SU-DHL-6 (cell line): ENCODE results near the gene OR2V2.

ENCODE experiments used
- H2AFZ ChIP-seq: fragments of 200-600 bp; sonication (generic); 2 replicates; pipeline ENCODE4 v1.6.1; 2014; ENCODE audit warnings: low read depth, mild to moderate bottlenecking, moderate library complexity, mixed read lengths, antibody characterized with exemption, low read length; ENCODE audit not compliant: severe bottlenecking
- H3F3A ChIP-seq: fragments of 200-600 bp; shearing (Covaris generic); 2 replicates; pipeline ENCODE4 v1.6.0; 2016; ENCODE audit warnings: antibody characterized with exemption, mild to moderate bottlenecking; ENCODE audit not compliant: insufficient read depth
- H3K27ac ChIP-seq: fragments of 200-600 bp; sonication (generic); 2 replicates; pipeline ENCODE4 v1.5.1; 2016; ENCODE audit warnings: low read depth, mild to moderate bottlenecking, low read length, moderate library complexity, mixed read lengths
- H3K27me3 ChIP-seq: fragments of 200-600 bp; sonication (generic), shearing (Covaris generic); 2 replicates; pipeline ENCODE4 v1.6.0; 2014; ENCODE audit warnings: mild to moderate bottlenecking, low read length
- H3K36me3 ChIP-seq: fragments of 200-600 bp; sonication (generic); 2 replicates; pipeline ENCODE4 v1.6.1; 2014; ENCODE audit warnings: mild to moderate bottlenecking, low read length, mixed read lengths
- H3K4me2 ChIP-seq: fragments of 300-600, 200-600 bp; shearing (Covaris generic), sonication (generic); 2 replicates; pipeline ENCODE4 v1.6.0; 2014; ENCODE audit warnings: low read length, low read depth, mild to moderate bottlenecking; ENCODE audit not compliant: poor library complexity, severe bottlenecking
- H3K4me3 ChIP-seq: fragments of 200-600 bp; sonication (generic); 2 replicates; pipeline ENCODE4 v1.5.1; 2014; ENCODE audit warnings: antibody characterized with exemption, low read length, mild to moderate bottlenecking, mixed read lengths; ENCODE audit not compliant: insufficient read depth, poor library complexity, severe bottlenecking
- H3K79me2 ChIP-seq: fragments of 200-600 bp; sonication (generic); 2 replicates; pipeline ENCODE4 v1.6.1; 2014; ENCODE audit warnings: mild to moderate bottlenecking, low read length, moderate library complexity; ENCODE audit not compliant: insufficient read depth
- H3K9ac ChIP-seq: fragments of 200-600 bp; sonication (generic); 2 replicates; pipeline ENCODE4 v1.7.0; 2014; ENCODE audit warnings: mild to moderate bottlenecking, low read length
- H3K9me2 ChIP-seq: fragments of 200-600 bp; sonication (generic); replicated peaks from 2 replicates; pipeline ENCODE4 v1.6.1; 2014; ENCODE audit warnings: low read length; ENCODE audit not compliant: insufficient read depth
- H3K9me3 ChIP-seq: fragments of 200-600 bp; sonication (generic); 2 replicates; pipeline ENCODE4 v1.6.1; 2014; ENCODE audit warnings: low read length, mixed read lengths; ENCODE audit not compliant: insufficient read depth
- H4K20me1 ChIP-seq: fragments of 200-600 bp; sonication (generic); 2 replicates; pipeline ENCODE4 v1.6.1; 2014; ENCODE audit warnings: low read depth, mild to moderate bottlenecking, antibody characterized with exemption, low read length, moderate library complexity, mixed read lengths
- EZH2phosphoT487 ChIP-seq: fragments of 200-600 bp; sonication (generic), shearing (Covaris generic); conservative IDR thresholded peaks from 2 replicates; pipeline ENCODE4 v1.6.1; 2018; ENCODE audit warnings: mild to moderate bottlenecking, antibody characterized with exemption, low read length, moderate library complexity, mixed read lengths
- TF ChIP-seq, protein P1 (sequence below): fragments of 200-600 bp; sonication (generic); IDR thresholded peaks from one replicate; pipeline ENCODE4 v1.5.1; 2017; ENCODE audit warnings: antibody characterized with exemption, mild to moderate bottlenecking, low read length, moderate library complexity; ENCODE audit not compliant: insufficient read depth, poor library complexity, severe bottlenecking

The OR2V2 gene

DNA sequence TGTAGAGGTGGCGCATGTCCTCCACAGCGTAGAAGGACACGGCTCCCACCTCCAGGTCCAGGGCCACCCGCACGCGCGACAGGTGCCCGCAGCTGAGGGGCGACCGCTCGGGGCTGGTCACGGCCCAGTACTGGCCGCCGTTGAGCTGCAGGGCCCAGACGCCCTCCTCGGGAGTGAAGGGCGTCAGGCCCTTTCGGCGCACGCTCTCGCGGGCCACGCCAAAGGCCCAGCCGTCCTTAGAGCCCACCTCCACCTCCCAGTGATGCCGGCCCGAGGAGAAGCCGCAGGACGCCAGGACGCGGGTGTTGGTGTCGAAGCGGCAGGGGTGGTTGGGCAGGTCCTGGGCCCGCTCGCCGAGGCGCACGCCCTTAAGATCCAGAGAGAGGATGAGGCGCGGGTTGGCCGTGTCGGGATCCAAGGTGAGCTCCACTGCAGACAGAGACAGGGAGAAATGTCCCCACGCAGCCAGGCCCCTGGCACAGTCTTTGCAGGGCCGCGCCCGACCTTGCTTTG lies 47.9 kb downstream of the OR2V2 start:
- no peak overlapping the region for H3K9ac ChIP-seq
- H3K4me3 ChIP-seq = no peak overlapping the region
- no peak overlapping the region for H3K27ac ChIP-seq
- no peaks in the 10 kb centered on the region for H3K27me3 ChIP-seq
- TF ChIP-seq, protein P1, sequence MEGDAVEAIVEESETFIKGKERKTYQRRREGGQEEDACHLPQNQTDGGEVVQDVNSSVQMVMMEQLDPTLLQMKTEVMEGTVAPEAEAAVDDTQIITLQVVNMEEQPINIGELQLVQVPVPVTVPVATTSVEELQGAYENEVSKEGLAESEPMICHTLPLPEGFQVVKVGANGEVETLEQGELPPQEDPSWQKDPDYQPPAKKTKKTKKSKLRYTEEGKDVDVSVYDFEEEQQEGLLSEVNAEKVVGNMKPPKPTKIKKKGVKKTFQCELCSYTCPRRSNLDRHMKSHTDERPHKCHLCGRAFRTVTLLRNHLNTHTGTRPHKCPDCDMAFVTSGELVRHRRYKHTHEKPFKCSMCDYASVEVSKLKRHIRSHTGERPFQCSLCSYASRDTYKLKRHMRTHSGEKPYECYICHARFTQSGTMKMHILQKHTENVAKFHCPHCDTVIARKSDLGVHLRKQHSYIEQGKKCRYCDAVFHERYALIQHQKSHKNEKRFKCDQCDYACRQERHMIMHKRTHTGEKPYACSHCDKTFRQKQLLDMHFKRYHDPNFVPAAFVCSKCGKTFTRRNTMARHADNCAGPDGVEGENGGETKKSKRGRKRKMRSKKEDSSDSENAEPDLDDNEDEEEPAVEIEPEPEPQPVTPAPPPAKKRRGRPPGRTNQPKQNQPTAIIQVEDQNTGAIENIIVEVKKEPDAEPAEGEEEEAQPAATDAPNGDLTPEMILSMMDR = no peak
- TF ChIP-seq EZH2phosphoT487 = no peak
- no peaks in the 10 kb centered on the region for H3K79me2 ChIP-seq
- no peak overlapping the region for H2AFZ ChIP-seq
- H3K9me3 ChIP-seq = no peaks in the 10 kb centered on the region
- H3K4me2 ChIP-seq = no peak overlapping the region
- no peaks in the 10 kb centered on the region for H3K36me3 ChIP-seq
- H4K20me1 ChIP-seq = no peaks in the 10 kb centered on the region
- H3K9me2 ChIP-seq = no peaks in the 10 kb centered on the region
- H3F3A ChIP-seq = peaks cover 11% of the 10 kb centered on the region; the same call in 1 of the 2 replicates

DNA sequence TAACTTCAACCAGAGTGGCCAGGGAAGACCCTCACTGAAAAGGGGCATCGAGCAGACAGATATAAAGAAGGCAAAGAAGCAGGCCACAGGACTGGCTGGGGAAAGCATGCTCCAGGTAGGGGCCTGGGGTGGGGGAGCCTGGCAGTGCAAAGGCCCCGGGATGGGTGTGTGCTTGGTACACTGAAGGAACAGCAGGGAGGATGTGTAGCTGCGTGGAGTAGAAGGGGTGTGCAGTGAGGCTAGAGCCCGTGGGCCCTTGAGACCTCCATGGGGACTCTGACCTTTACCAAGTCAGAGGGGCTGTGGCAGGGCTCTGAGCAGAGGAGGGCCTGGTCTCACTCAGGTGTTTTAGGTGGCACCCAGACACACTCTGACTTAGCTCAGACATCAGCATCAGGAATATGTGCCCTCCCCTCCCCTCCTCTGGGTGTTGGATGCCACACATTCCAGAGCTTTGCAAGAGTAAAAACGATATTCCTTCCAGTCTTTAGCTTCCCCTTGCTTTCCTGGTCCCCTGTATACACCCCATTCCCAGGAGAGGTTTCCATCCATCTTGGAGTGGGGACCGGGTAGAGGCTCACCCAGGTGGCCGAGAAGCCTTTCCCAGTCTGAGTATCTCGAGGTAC lies 50.1 kb downstream of the OR2V2 start:
- Histone ChIP-seq H2AFZ (no peak overlapping the region), H3K79me2 (no peaks in the 10 kb centered on the region), H3K9me2 (no peaks in the 10 kb centered on the region), H3K27me3 (no peaks in the 10 kb centered on the region), H4K20me1 (no peaks in the 10 kb centered on the region), H3K4me3 (no peak overlapping the region), H3K36me3 (no peaks in the 10 kb centered on the region), H3K9ac (no peak overlapping the region), H3F3A (peaks cover 6% of the 10 kb centered on the region; the same call in 1 of the 2 replicates), H3K27ac (no peak overlapping the region), H3K9me3 (no peaks in the 10 kb centered on the region), H3K4me2 (no peak overlapping the region)
- TF ChIP-seq EZH2phosphoT487 = no peak
- TF ChIP-seq, protein P1 = no peak

DNA sequence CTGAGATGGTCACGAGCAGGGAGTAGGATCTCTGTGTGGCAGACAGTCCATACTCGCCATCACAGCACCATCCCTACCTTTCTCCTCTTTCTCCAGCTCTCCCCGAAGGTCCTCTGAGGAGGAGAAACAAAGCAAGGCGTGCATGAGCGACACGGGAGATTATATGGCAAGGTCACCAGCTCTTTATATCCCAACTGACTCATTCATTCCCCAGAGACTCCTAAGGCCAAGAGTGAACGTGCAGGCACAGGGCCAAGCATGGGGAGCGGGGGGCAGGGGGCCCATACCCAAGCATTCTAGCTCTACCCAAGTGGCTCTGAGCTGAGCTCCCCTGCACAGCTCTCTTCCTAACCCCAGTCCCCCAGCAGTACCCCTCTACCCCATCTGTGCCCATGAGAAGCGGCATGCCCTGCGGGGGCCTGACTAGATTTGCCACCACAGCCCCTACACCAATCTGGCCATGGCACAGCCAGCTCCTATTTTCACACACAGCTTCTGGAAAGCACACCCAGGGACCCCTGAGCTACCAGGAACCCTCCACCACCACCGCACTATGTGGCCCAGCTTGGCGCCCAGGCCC lies 50.8 kb downstream of the OR2V2 start:
- Histone ChIP-seq H3K27me3 (no peaks in the 10 kb centered on the region), H3K9me3 (no peaks in the 10 kb centered on the region), H2AFZ (no peak overlapping the region), H3K36me3 (no peaks in the 10 kb centered on the region), H4K20me1 (no peaks in the 10 kb centered on the region), H3K9ac (no peak overlapping the region), H3K79me2 (no peaks in the 10 kb centered on the region), H3F3A (no peaks in the 10 kb centered on the region), H3K27ac (no peak overlapping the region), H3K9me2 (no peaks in the 10 kb centered on the region), H3K4me3 (no peak overlapping the region), H3K4me2 (no peak overlapping the region)
- TF ChIP-seq, protein P1 = no peak
- TF ChIP-seq EZH2phosphoT487 = no peak
